ENCODE results near the gene TSSK3.
"Not testable (repeated sequence)": the region's sequence is repeated elsewhere in the genome, so short reads cannot be mapped to it uniquely, and the experiment has no call there.

TSSK3 gene

GRCh38 chr1:32363713-32364112, 1.4 kb downstream of the TSSK3 start:
- DNase-seq (ENCODE audit: low read depth in 2 of 2), result no peak

- no peak for DNase-seq (ENCODE audit: low read depth in 2 of 2)
Measured at GRCh38 chr1:32364836-32365235, 2.5 kb downstream of the TSSK3 start.

- DNase-seq (ENCODE audit: low read depth in 2 of 2), result no peak
Measured at GRCh38 chr1:32365445-32365844, 3.1 kb downstream of the TSSK3 start.

GRCh38 chr1:32367912-32368635, 5.7 kb downstream of the TSSK3 start:
- DNase-seq (ENCODE audit: low read depth in 2 of 2), result no peak

- peak in 1 of 2 donors; percentile 22 for DNase-seq (ENCODE audit: low read depth in 2 of 2)
Measured at GRCh38 chr1:32372149-32372756, 9.9 kb downstream of the TSSK3 start.

GRCh38 chr1:32373996-32374592, 11.8 kb downstream of the TSSK3 start:
- DNase-seq (ENCODE audit: low read depth in 2 of 2), result no peak

GRCh38 chr1:32376199-32376598, 13.9 kb downstream of the TSSK3 start:
- no peak for DNase-seq (ENCODE audit: low read depth in 2 of 2)

- DNase-seq (ENCODE audit: low read depth in 2 of 2), result no peak
Measured at GRCh38 chr1:32377541-32378220, 15.3 kb downstream of the TSSK3 start.

GRCh38 chr1:32380057-32380456, 17.7 kb downstream of the TSSK3 start:
- DNase-seq (ENCODE audit: low read depth in 2 of 2), result no peak

GRCh38 chr1:32386676-32387392, 24.5 kb downstream of the TSSK3 start:
- no peak for DNase-seq (ENCODE audit: low read depth in 2 of 2)

- DNase-seq (ENCODE audit: low read depth in 2 of 2), result no peak
Measured at GRCh38 chr1:32388641-32389040, 26.3 kb downstream of the TSSK3 start.

GRCh38 chr1:32390904-32391870, 28.8 kb downstream of the TSSK3 start:
- DNase-seq (ENCODE audit: low read depth in 2 of 2), result no peak

- no peak for DNase-seq (ENCODE audit: low read depth in 2 of 2)
Measured at GRCh38 chr1:32392325-32392724, 30.0 kb downstream of the TSSK3 start.

GRCh38 chr1:32393136-32393535, 30.8 kb downstream of the TSSK3 start:
- no peak for DNase-seq (ENCODE audit: low read depth in 2 of 2)

- peak in 1 of 2 donors; percentile 9 for DNase-seq (ENCODE audit: low read depth in 2 of 2)
Measured at GRCh38 chr1:32393832-32394140, 31.4 kb downstream of the TSSK3 start.

GRCh38 chr1:32394141-32394889, 32.0 kb downstream of the TSSK3 start, which contains the start of gene BSDC1:
Gene BSDC1 (minus strand): TSS chr1:32394441. CDS start chr1:32394414, 27 bp downstream.
- peak; percentile 94 to 96 for DNase-seq (ENCODE audit: low read depth in 2 of 2)

- DNase-seq (ENCODE audit: low read depth in 2 of 2), result no peak
Measured at GRCh38 chr1:32394890-32395432, 32.6 kb downstream of the TSSK3 start.

GRCh38 chr1:32396524-32396923, 34.2 kb downstream of the TSSK3 start:
- not testable (repeated sequence) for DNase-seq (ENCODE audit: low read depth in 2 of 2)

GRCh38 chr1:32398401-32398800, 36.1 kb downstream of the TSSK3 start:
- no peak for DNase-seq (ENCODE audit: low read depth in 2 of 2)

- DNase-seq (ENCODE audit: low read depth in 2 of 2), result no peak
Measured at GRCh38 chr1:32399843-32400242, 37.5 kb downstream of the TSSK3 start.

Data from stimulated activated CD8-positive, alpha-beta memory T cell treated with anti-CD3 and anti-CD28 coated beads, Interleukin-2, amount 100 ng/mL, for 1 hour (primary cell).